ENCODE results near the gene WDR1. TPM values are rescaled to one million over a fixed set of nuclear protein-coding genes. Genes with fewer than 3 reads are reported as not detected.

WDR1 gene
- total RNA-seq, 4 donors from 2014 or later: 353 to 530 (median 419) TPM

DNA sequence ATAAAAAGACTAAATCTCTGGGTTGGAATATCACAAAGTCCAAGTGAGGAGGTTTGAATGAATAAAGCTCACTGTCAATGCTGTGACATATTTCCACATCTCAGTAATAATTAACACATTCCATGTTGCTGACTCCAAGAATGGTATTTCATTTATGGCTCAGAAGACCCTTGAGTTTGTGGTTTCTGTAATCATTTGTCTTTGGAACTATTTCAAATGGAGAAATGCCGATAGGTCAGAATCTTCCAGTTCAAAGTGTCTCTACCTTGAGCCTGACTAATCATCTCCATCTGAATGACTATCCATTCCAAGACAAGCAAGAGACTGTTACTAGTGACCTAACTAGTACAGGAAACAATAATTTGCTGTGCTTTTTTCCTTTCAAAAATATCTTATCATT lies 71.1 kb downstream of the WDR1 start:
- TF ChIP-seq EP300 (IDR thresholded peaks at IDR 0.05) (no peak), POLR2A (IDR thresholded peaks at IDR 0.05) (no peak), POLR2AphosphoS5 (IDR thresholded peaks at IDR 0.05) (no peak)
- TF ChIP-seq, protein P1, sequence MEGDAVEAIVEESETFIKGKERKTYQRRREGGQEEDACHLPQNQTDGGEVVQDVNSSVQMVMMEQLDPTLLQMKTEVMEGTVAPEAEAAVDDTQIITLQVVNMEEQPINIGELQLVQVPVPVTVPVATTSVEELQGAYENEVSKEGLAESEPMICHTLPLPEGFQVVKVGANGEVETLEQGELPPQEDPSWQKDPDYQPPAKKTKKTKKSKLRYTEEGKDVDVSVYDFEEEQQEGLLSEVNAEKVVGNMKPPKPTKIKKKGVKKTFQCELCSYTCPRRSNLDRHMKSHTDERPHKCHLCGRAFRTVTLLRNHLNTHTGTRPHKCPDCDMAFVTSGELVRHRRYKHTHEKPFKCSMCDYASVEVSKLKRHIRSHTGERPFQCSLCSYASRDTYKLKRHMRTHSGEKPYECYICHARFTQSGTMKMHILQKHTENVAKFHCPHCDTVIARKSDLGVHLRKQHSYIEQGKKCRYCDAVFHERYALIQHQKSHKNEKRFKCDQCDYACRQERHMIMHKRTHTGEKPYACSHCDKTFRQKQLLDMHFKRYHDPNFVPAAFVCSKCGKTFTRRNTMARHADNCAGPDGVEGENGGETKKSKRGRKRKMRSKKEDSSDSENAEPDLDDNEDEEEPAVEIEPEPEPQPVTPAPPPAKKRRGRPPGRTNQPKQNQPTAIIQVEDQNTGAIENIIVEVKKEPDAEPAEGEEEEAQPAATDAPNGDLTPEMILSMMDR (IDR thresholded peaks at IDR 0.05): no peak
- Histone ChIP-seq H3K4me1 (no peaks in the 10 kb centered on the region), H3K4me3 (no peak overlapping the region), H3K27me3 (no peaks in the 10 kb centered on the region), H3K9me3 (peaks cover 0 to 12% (median 0%) of the 10 kb centered on the region in 3 donors), H3K36me3 (no peaks in the 10 kb centered on the region), H3K27ac (no peak overlapping the region)
- 80 to 90% methylated on average over 1 of the region's 1 CpG for WGBS, 2 donors (ENCODE audit: low coverage in 1 of 2)
- no peak for ATAC-seq

DNA sequence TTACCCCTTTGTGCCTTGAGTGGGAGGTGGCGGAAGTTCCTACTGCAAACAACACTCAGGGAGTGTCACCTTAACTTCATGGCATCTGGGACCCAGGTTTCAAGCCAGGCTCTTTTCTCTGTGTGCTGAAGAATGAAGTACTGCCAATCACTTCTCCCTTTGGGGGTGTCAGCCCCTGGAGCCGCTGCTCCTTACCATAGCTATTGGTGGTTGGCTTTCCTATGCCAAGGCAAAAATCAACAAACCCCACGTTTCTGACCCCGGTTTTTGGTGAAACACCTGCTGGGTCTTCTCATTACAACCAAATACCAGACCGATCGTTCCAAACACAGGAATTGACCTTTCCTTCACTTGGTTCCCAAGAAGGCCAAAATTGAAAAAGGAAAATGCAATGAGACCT lies 75.6 kb downstream of the WDR1 start:
- no peaks in the 10 kb centered on the region for H3K4me1 ChIP-seq
- no peak overlapping the region for H3K27ac ChIP-seq
- TF ChIP-seq, protein P1 (IDR thresholded peaks at IDR 0.05): no peak
- no peak for TF ChIP-seq EP300 (IDR thresholded peaks at IDR 0.05)
- no peak for TF ChIP-seq POLR2AphosphoS5 (IDR thresholded peaks at IDR 0.05)
- no peak for TF ChIP-seq POLR2A (IDR thresholded peaks at IDR 0.05)
- H3K27me3 ChIP-seq: no peaks in the 10 kb centered on the region
- 76% methylated on average over 4 of the region's 6 CpGs; no CpG with 5 or more reads in 1 of the 2 donors for WGBS, 2 donors (ENCODE audit: low coverage in 1 of 2)
- ATAC-seq: no peak
- H3K9me3 ChIP-seq: peaks cover 0 to 12% (median 0%) of the 10 kb centered on the region in 3 donors
- peaks cover 0 to 6% of the 10 kb centered on the region in 2 donors for H3K36me3 ChIP-seq
- H3K4me3 ChIP-seq: no peak overlapping the region

DNA sequence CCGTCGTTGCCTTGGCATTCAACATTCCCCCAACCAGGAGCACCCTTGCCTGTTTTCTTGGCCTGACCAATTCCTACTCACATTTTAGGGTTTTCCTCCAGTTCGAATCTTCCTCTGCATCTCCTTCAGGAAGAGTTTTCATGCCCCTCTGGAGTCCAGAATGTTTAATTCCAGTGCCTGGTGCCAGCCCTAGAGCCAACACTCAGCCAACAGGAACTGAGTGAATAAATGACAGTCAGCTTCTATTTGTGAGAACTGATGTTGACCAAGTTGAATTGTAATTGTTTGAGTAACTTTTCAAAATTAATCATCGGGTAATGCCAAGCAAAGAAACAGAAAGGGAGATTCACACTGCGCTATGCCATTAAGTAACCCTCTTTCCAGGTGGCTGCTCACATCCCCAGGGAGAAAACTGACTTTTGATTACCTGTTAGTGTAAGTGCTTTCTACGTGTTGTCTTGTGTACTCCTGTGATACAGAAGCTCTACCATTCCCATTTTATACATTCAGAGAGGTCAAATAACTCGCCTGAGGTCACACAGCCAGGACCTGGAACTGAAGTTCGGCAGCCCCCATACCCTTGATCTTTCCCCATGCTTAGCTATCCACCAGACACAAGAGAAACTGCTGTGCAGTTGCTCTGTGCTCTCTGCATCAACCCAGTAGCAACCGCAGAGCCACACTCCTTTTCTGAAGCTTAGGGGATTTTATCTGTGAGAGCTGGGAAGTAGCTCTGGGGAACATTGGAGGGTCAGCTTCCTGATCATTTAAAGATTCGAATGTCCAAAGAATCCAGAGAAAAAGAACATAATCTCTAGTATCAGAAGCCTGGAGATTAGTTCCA lies 76.3 kb downstream of the WDR1 start:
- 83 to 100% methylated on average over 5 to 8 of the region's 10 CpGs for WGBS, 2 donors (ENCODE audit: low coverage in 1 of 2)
- peaks cover 0 to 6% of the 10 kb centered on the region in 2 donors for H3K36me3 ChIP-seq
- H3K9me3 ChIP-seq: peaks cover 0 to 12% (median 0%) of the 10 kb centered on the region in 3 donors
- H3K27ac ChIP-seq: no peak overlapping the region
- H3K4me1 ChIP-seq: no peaks in the 10 kb centered on the region
- ATAC-seq: no peak
- TF ChIP-seq EP300 (IDR thresholded peaks at IDR 0.05) (no peak), POLR2AphosphoS5 (IDR thresholded peaks at IDR 0.05) (no peak), POLR2A (IDR thresholded peaks at IDR 0.05) (no peak)
- TF ChIP-seq, protein P1 (IDR thresholded peaks at IDR 0.05): no peak
- no peak overlapping the region for H3K4me3 ChIP-seq
- no peaks in the 10 kb centered on the region for H3K27me3 ChIP-seq

DNA sequence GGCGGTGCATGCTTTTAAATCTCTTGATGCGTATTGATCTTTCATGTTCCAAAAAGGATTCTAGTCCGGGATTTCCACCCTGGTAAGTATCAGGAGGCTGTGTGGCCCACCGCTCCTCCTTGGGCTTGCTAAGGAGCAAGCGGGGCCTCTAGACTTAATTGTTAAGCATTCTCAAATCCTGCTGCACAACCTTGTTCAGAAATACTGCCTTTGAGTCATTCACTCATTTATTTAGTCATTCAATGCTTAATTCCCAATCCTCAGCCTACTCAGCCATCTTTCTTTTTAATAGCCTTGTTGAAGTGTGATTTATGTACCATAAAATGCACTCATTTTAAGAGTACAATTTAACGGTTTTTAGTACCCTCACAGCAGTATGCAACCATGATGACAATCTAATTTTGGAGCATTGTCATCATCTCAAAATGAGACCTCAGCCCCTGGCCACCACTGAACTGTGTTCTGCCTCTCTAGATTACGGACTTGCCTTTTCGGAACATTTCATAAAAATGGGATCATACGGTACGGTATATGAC lies 79.7 kb downstream of the WDR1 start:
- no peaks in the 10 kb centered on the region for H3K27me3 ChIP-seq
- H3K27ac ChIP-seq: no peak overlapping the region
- H3K9me3 ChIP-seq: peaks cover 0 to under 1% (median 0%) of the 10 kb centered on the region in 3 donors
- H3K4me3 ChIP-seq: no peak overlapping the region
- TF ChIP-seq, protein P1 (IDR thresholded peaks at IDR 0.05): no peak
- TF ChIP-seq EP300 (IDR thresholded peaks at IDR 0.05) (no peak), POLR2A (IDR thresholded peaks at IDR 0.05) (no peak), POLR2AphosphoS5 (IDR thresholded peaks at IDR 0.05) (no peak)
- H3K36me3 ChIP-seq: peaks cover 0 to 6% of the 10 kb centered on the region in 2 donors
- WGBS, 2 donors (ENCODE audit: low coverage in 1 of 2): 88 to 93% methylated on average over 7 to 9 of the region's 10 CpGs
- H3K4me1 ChIP-seq: peaks cover 0 to 32% (median 19%) of the 10 kb centered on the region in 3 donors
- no peak for ATAC-seq

All from gastroesophageal sphincter (tissue), 4 donors.